ENCODE results near the gene THBD.
A peak's percentile ranks its signal among the peaks of the same experiment; 100 is the strongest.

THBD gene

GRCh38 chr20:23050076-23050838, 785 bp upstream of the THBD start:
- TF ChIP-seq CTCF (IDR thresholded peaks at IDR 0.05; ENCODE audit: low read depth, low read length, missing control alignments): no peak
- DNase-seq (ENCODE audit: low read depth): no peak
- in situ Hi-C loops (cut with HindIII; ENCODE audit: low sequenced_read_pairs): no loop called here
- peak overlapping the region; percentile 45 for H3K4me3 ChIP-seq (ENCODE audit: low read depth, low read length)

GRCh38 chr20:23048283-23049200, 930 bp downstream of the THBD start:
- TF ChIP-seq CTCF (IDR thresholded peaks at IDR 0.05; ENCODE audit: low read depth, low read length, missing control alignments): peak; percentile 37
- in situ Hi-C loops (cut with HindIII; ENCODE audit: low sequenced_read_pairs): loop anchor here (25.0 kb wide), 1 partner anchor 711 kb away; no protein-coding TSS in a partner anchor
- no peak for DNase-seq (ENCODE audit: low read depth)
- H3K4me3 ChIP-seq (ENCODE audit: low read depth, low read length): peak overlapping the region; percentile 45

GRCh38 chr20:23047738-23048214, 1.7 kb downstream of the THBD start:
- no peak for TF ChIP-seq CTCF (IDR thresholded peaks at IDR 0.05; ENCODE audit: low read depth, low read length, missing control alignments)
- no peak for DNase-seq (ENCODE audit: low read depth)
- in situ Hi-C loops (cut with HindIII; ENCODE audit: low sequenced_read_pairs): loop anchor here (25.0 kb wide), 1 partner anchor 710 kb away; no protein-coding TSS in a partner anchor
- H3K4me3 ChIP-seq (ENCODE audit: low read depth, low read length): peak overlapping the region; percentile 45

- no peak overlapping the region for H3K4me3 ChIP-seq (ENCODE audit: low read depth, low read length)
- no peak for DNase-seq (ENCODE audit: low read depth)
- TF ChIP-seq CTCF (IDR thresholded peaks at IDR 0.05; ENCODE audit: low read depth, low read length, missing control alignments): no peak
- in situ Hi-C loops (cut with HindIII; ENCODE audit: low sequenced_read_pairs): loop anchor here (25.0 kb wide), 1 partner anchor 710 kb away; no protein-coding TSS in a partner anchor
These were observed 2.3 kb downstream of the THBD start for GRCh38 chr20:23047001-23047737.

GRCh38 chr20:23046431-23046830, 3.0 kb downstream of the THBD start:
- TF ChIP-seq CTCF (IDR thresholded peaks at IDR 0.05; ENCODE audit: low read depth, low read length, missing control alignments): no peak
- H3K4me3 ChIP-seq (ENCODE audit: low read depth, low read length): no peak overlapping the region
- in situ Hi-C loops (cut with HindIII; ENCODE audit: low sequenced_read_pairs): loop anchor here (25.0 kb wide), 1 partner anchor 709 kb away; no protein-coding TSS in a partner anchor
- no peak for DNase-seq (ENCODE audit: low read depth)

GRCh38 chr20:23043376-23043775, 6.1 kb downstream of the THBD start:
- no peak for TF ChIP-seq CTCF (IDR thresholded peaks at IDR 0.05; ENCODE audit: low read depth, low read length, missing control alignments)
- no peak overlapping the region for H3K4me3 ChIP-seq (ENCODE audit: low read depth, low read length)
- in situ Hi-C loops (cut with HindIII; ENCODE audit: low sequenced_read_pairs): loop anchor here (25.0 kb wide), 1 partner anchor 706 kb away; no protein-coding TSS in a partner anchor
- DNase-seq (ENCODE audit: low read depth): no peak

Measured in astrocyte of the cerebellum (primary cell).